CD14-positive monocyte (primary cell): Measurements from ENCODE around the gene MTARC2. TPM values are rescaled to one million over a fixed set of nuclear protein-coding genes. Genes with fewer than 3 reads are reported as not detected.
A peak's percentile ranks its signal among the peaks of the same experiment; 100 is the strongest.
"Not testable (repeated sequence)": the region's sequence is repeated elsewhere in the genome, so short reads cannot be mapped to it uniquely, and the experiment has no call there.

Source experiments
- DNase-seq, 3 donors: peaks; one replicate each; pipeline ENCODE4 v3.0.0-alpha.2; 2011 to 2022
- H2AFZ ChIP-seq: 2 replicates; pipeline ENCODE4 v1.6.0; 2012; ENCODE audit warnings: mild to moderate bottlenecking, low read depth, low read length, inconsistent platforms; ENCODE audit not compliant: insufficient read depth, poor library complexity, severe bottlenecking
- H3K27ac ChIP-seq, 2 donors: 1 replicate in 1 of 2; 2 replicates in 1 of 2; pipeline ENCODE4 v1.5.1; 2012 to 2013; ENCODE audit warnings: low read length in 2 of 2, control low read depth in 1 of 2, inconsistent platforms in 1 of 2, low read depth in 1 of 2, mild to moderate bottlenecking in 1 of 2
- H3K27me3 ChIP-seq, 2 donors: one replicate each; pipeline versions ENCODE4 v1.6.0 to v1.6.1; 2011 to 2013; ENCODE audit warnings: low read length in 2 of 2; ENCODE audit not compliant: control insufficient read depth in 2 of 2, insufficient read depth in 2 of 2
- H3K36me3 ChIP-seq, 2 donors: replicated peaks in 1 of 2; 1 replicate in 1 of 2; 2 replicates in 1 of 2; pipeline versions ENCODE4 v1.5.1 to v1.6.1; 2012 to 2013; ENCODE audit warnings: low read length in 2 of 2, control low read depth in 1 of 2, inconsistent platforms in 1 of 2, mild to moderate bottlenecking in 1 of 2; ENCODE audit not compliant: insufficient read depth in 2 of 2, control insufficient read depth in 1 of 2
- H3K4me1 ChIP-seq, 2 donors: 1 replicate in 1 of 2; 2 replicates in 1 of 2; pipeline versions ENCODE4 v1.5.1 to v1.6.1; 2012 to 2013; ENCODE audit warnings: low read length in 2 of 2, control low read depth in 1 of 2, inconsistent platforms in 1 of 2, mild to moderate bottlenecking in 1 of 2, moderate library complexity in 1 of 2; ENCODE audit not compliant: insufficient read depth in 2 of 2, control insufficient read depth in 1 of 2
- H3K4me2 ChIP-seq: replicated peaks from 2 replicates; pipeline ENCODE3; 2012; ENCODE audit warnings: low read length, moderate library complexity, mild to moderate bottlenecking; ENCODE audit not compliant: poor library complexity, severe bottlenecking; ENCODE audit errors: extremely low read depth
- H3K4me3 ChIP-seq, 3 experiments: fragments of 200-600 bp in 1 of 3; sonication (generic) in 1 of 3; replicated peaks in 1 of 3; 1 replicate in 2 of 3; 2 replicates in 1 of 3; pipeline ENCODE4 v1.5.1; 2011 to 2013; ENCODE audit warnings: low read length in 3 of 3, mild to moderate bottlenecking in 3 of 3, control low read depth in 2 of 3, low read depth in 2 of 3, inconsistent platforms in 1 of 3, moderate library complexity in 1 of 3
- H3K79me2 ChIP-seq: 2 replicates; pipeline ENCODE4 v1.6.0; 2012; ENCODE audit warnings: mild to moderate bottlenecking, control low read depth, inconsistent platforms, low read length, moderate library complexity; ENCODE audit not compliant: insufficient read depth
- H3K9ac ChIP-seq: 2 replicates; pipeline ENCODE4 v1.6.0; 2017; ENCODE audit warnings: low read length, mild to moderate bottlenecking; ENCODE audit not compliant: insufficient read depth, poor library complexity, severe bottlenecking
- H3K9me3 ChIP-seq, 2 donors: replicated peaks in 1 of 2; 1 replicate in 1 of 2; 2 replicates in 1 of 2; pipeline versions ENCODE4 v1.5.1 to v1.6.1; 2012 to 2013; ENCODE audit warnings: low read length in 2 of 2, control low read depth in 1 of 2; ENCODE audit not compliant: control insufficient read depth in 1 of 2, insufficient read depth in 1 of 2
- H4K20me1 ChIP-seq: 2 replicates; pipeline ENCODE4 v1.6.0; 2012; ENCODE audit warnings: mild to moderate bottlenecking, low read length, control low read depth, moderate library complexity; ENCODE audit not compliant: insufficient read depth
- H3K27ac Mint-ChIP-seq, 7 donors: one replicate each; pipeline ENCODE4 v1.8.0; 2020; ENCODE audit warnings: mild to moderate bottlenecking in 7 of 7, mixed read lengths in 7 of 7, moderate library complexity in 6 of 7, inconsistent platforms in 2 of 7
- H3K27me3 Mint-ChIP-seq, 3 donors: one replicate each; pipeline ENCODE4 v1.8.0; 2021 to 2022; ENCODE audit warnings: low read depth in 3 of 3, mild to moderate bottlenecking in 3 of 3, mixed read lengths in 3 of 3, moderate library complexity in 3 of 3, inconsistent platforms in 1 of 3
- H3K36me3 Mint-ChIP-seq, 2 donors: one replicate each; pipeline ENCODE4 v1.8.0; 2020; ENCODE audit warnings: mixed read lengths in 2 of 2, inconsistent platforms in 1 of 2, mild to moderate bottlenecking in 1 of 2
- H3K4me1 Mint-ChIP-seq: one replicate; pipeline ENCODE4 v1.8.0; 2020; ENCODE audit warnings: mild to moderate bottlenecking, mixed read lengths
- H3K4me3 Mint-ChIP-seq, 2 donors: one replicate each; pipeline ENCODE4 v1.8.0; 2020; ENCODE audit warnings: mild to moderate bottlenecking in 2 of 2, mixed read lengths in 2 of 2, moderate library complexity in 1 of 2
- H3K9me3 Mint-ChIP-seq, 7 donors: one replicate each; pipeline ENCODE4 v1.8.0; 2020 to 2022; ENCODE audit warnings: mixed read lengths in 7 of 7, mild to moderate bottlenecking in 6 of 7, moderate library complexity in 6 of 7, inconsistent platforms in 2 of 7
- WGBS: methylation state at CpG from one replicate; pipeline ENCODE4 v1.1.5; 2013; ENCODE audit warnings: missing lambda C conversion rate; ENCODE audit not compliant: insufficient coverage; 5-methylcytosine and 5-hydroxymethylcytosine counted together
- intact Hi-C, 2 donors: fragments of 100-400 bp; cut with micrococcal nuclease; formaldehyde crosslinking; loops; one replicate each; pipeline versions ENCODE4 v1.15.0 to v1.15.1; 2023
- polyA plus RNA-seq, 3 donors: library from polyadenylated mRNA; depleted of rRNA in 1 of 3; unstranded in 2 of 3; stranded (reverse) in 1 of 3; fragments of 300-500 nt in 2 of 3; fragments of >200 nt in 1 of 3; fragmentation: Illumina TruSeq in 2 of 3; gene quantifications; 1 replicate in 2 of 3; 2 replicates in 1 of 3; pipeline ENCODE4 v1.2.3, GENCODE V29; 2012 to 2021
- TF ChIP-seq, protein P1 (sequence below): fragments of 200-600 bp; IDR thresholded peaks from one replicate; pipeline ENCODE4 v1.8.0; 2022; ENCODE audit warnings: antibody characterized with exemption, mild to moderate bottlenecking

MTARC2 gene
- polyA plus RNA-seq, 3 donors = 0.29 to 0.81 (median 0.56) TPM

- no peak for DNase-seq
- H3K36me3 ChIP-seq = no peaks in the 10 kb centered on the region
- H3K9me3 ChIP-seq = no peaks in the 10 kb centered on the region
- no peak overlapping the region for H3K27ac ChIP-seq
- H3K4me1 ChIP-seq = peaks cover 15 to 18% of the 10 kb centered on the region in 2 donors
- no peak overlapping the region for H3K27ac Mint-ChIP-seq
- peaks cover 16% of the 10 kb centered on the region for H3K4me1 Mint-ChIP-seq
- no peaks in the 10 kb centered on the region for H3K27me3 ChIP-seq
- no peaks in the 10 kb centered on the region for H3K79me2 ChIP-seq
- no peaks in the 10 kb centered on the region for H4K20me1 ChIP-seq
- H3K9ac ChIP-seq = no peak overlapping the region
- H3K36me3 Mint-ChIP-seq = no peaks in the 10 kb centered on the region
- H3K4me3 ChIP-seq = no peak overlapping the region
- H2AFZ ChIP-seq = peak overlapping the region; percentile 41
- H3K4me2 ChIP-seq = no peak overlapping the region
- WGBS = 50% methylated on average over 2 of the region's 4 CpGs
- peaks cover 0 to 4% (median under 1%) of the 10 kb centered on the region in 3 donors for H3K27me3 Mint-ChIP-seq
- intact Hi-C loops = no loop called here
- TF ChIP-seq, protein P1, sequence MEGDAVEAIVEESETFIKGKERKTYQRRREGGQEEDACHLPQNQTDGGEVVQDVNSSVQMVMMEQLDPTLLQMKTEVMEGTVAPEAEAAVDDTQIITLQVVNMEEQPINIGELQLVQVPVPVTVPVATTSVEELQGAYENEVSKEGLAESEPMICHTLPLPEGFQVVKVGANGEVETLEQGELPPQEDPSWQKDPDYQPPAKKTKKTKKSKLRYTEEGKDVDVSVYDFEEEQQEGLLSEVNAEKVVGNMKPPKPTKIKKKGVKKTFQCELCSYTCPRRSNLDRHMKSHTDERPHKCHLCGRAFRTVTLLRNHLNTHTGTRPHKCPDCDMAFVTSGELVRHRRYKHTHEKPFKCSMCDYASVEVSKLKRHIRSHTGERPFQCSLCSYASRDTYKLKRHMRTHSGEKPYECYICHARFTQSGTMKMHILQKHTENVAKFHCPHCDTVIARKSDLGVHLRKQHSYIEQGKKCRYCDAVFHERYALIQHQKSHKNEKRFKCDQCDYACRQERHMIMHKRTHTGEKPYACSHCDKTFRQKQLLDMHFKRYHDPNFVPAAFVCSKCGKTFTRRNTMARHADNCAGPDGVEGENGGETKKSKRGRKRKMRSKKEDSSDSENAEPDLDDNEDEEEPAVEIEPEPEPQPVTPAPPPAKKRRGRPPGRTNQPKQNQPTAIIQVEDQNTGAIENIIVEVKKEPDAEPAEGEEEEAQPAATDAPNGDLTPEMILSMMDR = no peak
- peaks cover 0 to 3% (median 0%) of the 10 kb centered on the region in 7 donors for H3K9me3 Mint-ChIP-seq
- no peak overlapping the region for H3K4me3 Mint-ChIP-seq
Observed at GRCh38 chr1:220710333-220710732, 37.8 kb upstream of the MTARC2 start.

DNA sequence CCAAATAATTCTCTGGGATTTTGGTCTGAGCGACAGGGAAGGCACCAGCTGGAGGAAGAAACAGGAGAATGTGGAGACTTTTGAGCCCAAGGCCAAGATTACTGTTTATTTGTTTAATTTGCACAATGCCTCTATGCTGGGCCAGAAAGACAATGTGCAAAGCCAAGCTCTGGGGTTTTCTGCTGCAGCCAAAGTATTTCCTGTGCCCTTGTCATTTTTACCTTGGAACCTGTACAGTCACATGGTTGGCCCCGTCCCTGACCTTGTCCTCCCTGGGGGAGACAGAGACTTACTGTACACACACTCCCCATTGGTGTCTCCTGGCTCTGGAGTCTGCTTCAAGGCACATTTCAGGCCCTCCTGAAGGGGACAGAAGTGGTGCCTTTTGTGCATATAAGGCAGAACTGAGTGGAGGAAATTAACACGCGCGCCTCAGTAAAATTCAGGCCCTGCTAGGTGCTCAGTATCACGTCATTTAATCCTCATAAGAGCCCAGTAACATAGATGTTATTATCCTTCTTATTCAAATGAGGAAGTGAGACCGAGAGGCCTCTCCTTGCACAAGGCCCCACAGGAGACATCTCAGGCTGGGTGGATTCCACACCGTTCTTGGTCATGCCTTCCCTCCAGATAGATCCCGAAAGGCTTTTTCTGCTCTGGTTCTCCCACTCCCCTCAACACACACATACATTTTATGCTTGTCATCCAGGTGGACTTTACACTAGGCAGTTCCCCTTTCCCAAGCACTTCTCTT is 36.9 kb upstream of the MTARC2 start:
- H3K9me3 Mint-ChIP-seq = peaks cover 0 to 10% (median 0%) of the 10 kb centered on the region in 7 donors
- no peaks in the 10 kb centered on the region for H4K20me1 ChIP-seq
- peaks cover 15 to 18% of the 10 kb centered on the region in 2 donors for H3K4me1 ChIP-seq
- TF ChIP-seq, protein P1 = no peak
- H3K4me3 ChIP-seq = no peak overlapping the region
- WGBS = 48% methylated on average over 3 of the region's 9 CpGs
- no peak overlapping the region for H2AFZ ChIP-seq
- H3K27me3 ChIP-seq = no peaks in the 10 kb centered on the region
- no peak overlapping the region for H3K27ac ChIP-seq
- H3K36me3 Mint-ChIP-seq = no peaks in the 10 kb centered on the region
- no peak overlapping the region for H3K4me3 Mint-ChIP-seq
- H3K4me1 Mint-ChIP-seq = peaks cover 16% of the 10 kb centered on the region
- H3K27ac Mint-ChIP-seq = peak overlapping the region in 2 of 7 donors; percentile 27 to 77
- H3K9me3 ChIP-seq = no peaks in the 10 kb centered on the region
- no peak overlapping the region for H3K9ac ChIP-seq
- no peaks in the 10 kb centered on the region for H3K36me3 ChIP-seq
- intact Hi-C loops = no loop called here
- peak; percentile 39 to 74 (median 59) for DNase-seq
- no peak overlapping the region for H3K4me2 ChIP-seq
- no peaks in the 10 kb centered on the region for H3K79me2 ChIP-seq
- H3K27me3 Mint-ChIP-seq = peaks cover 0 to 2% (median 0%) of the 10 kb centered on the region in 3 donors

DNA sequence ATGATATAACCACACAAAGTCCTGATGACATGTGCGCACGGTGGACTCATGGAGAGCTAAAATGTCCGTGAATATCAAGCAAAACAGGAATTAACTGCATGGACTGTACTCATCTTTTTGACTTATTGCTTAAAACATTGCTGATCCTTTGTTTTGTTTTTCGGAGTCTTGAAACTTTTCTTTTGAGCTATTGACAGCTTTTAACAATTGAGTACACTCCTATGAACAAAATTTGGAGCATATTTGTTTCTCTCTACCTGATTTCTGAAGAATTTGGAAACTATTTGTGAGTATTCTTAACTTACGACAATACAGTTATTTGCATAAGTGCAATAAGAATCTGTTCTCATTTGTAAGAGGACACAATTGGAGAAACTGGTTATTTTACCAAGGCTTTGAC is 32.1 kb upstream of the MTARC2 start:
- H3K4me1 ChIP-seq, DNase-seq, H3K27me3 ChIP-seq, intact Hi-C loops, H3K79me2 ChIP-seq, H3K4me1 Mint-ChIP-seq, H3K4me3 Mint-ChIP-seq, H3K9ac ChIP-seq, H3K27ac ChIP-seq, H3K36me3 ChIP-seq, H3K36me3 Mint-ChIP-seq, H3K27me3 Mint-ChIP-seq, H3K4me2 ChIP-seq, H3K4me3 ChIP-seq, H3K27ac Mint-ChIP-seq, H4K20me1 ChIP-seq, H3K9me3 ChIP-seq, H2AFZ ChIP-seq: not testable (repeated sequence)
- H3K9me3 Mint-ChIP-seq = peaks cover 0 to 11% (median 7%) of the 10 kb centered on the region in 7 donors
- WGBS = 88% methylated on average over 3 of the region's 5 CpGs
